Astrocyte of the spinal cord (primary cell): Measurements from ENCODE around the gene CDKN2AIP.
"Not testable (repeated sequence)": the region's sequence is repeated elsewhere in the genome, so short reads cannot be mapped to it uniquely, and the experiment has no call there.

Experiments
- DNase-seq: peaks from one replicate; pipeline ENCODE4 v3.0.0; 2011; ENCODE audit warnings: low read depth, low spot score
- H3K4me3 ChIP-seq: 2 replicates; pipeline ENCODE4 v1.5.1; 2011; ENCODE audit warnings: low read depth, mild to moderate bottlenecking, low read length, moderate library complexity
- in situ Hi-C: cut with HindIII; loops from 2 replicates; pipeline ENCODE4 v1.10.0; 2017; ENCODE audit warnings: low sequenced_read_pairs
- TF ChIP-seq, protein P1 (sequence below): IDR thresholded peaks from 2 replicates; pipeline ENCODE4 v1.5.1; 2012; ENCODE audit warnings: low read depth, mild to moderate bottlenecking, low read length, inconsistent platforms

The CDKN2AIP gene

DNA sequence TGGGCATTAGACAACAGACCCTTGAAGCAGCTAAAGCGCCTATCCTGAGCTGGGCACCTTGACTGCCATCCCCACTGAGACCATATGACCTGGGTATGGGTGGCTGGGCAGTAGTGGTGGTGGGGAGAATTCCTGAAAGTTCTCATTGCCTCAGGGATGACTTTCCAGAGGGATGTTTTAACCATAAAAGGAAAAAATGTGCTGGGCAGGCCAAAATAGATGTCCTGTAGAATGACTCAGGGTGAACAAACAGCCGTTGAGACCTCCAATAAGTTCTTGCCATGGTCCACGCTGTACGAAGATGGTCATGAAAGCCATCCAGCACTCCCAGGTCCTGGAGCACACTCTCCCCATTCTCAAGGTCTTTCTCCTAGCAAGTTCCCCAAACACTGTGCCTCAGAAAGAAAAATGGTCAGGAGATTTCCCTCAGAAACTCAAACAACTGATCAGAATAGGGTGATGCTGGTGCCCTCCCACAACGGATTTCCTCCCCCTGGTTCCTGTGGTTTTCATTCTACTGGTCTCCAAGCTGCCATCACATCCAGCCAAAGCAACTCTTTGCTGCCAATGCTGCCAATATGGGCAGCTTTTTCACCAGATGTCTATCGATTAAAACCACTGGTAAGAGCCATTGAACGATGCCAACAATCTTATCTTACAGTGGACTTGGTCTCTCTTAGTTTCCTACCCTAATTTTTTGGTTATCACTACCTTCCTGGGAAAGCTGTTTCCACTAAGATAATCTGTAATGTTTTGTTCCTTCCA lies 11.2 kb downstream of the CDKN2AIP start:
- in situ Hi-C loops = no loop called here
- TF ChIP-seq, protein P1, sequence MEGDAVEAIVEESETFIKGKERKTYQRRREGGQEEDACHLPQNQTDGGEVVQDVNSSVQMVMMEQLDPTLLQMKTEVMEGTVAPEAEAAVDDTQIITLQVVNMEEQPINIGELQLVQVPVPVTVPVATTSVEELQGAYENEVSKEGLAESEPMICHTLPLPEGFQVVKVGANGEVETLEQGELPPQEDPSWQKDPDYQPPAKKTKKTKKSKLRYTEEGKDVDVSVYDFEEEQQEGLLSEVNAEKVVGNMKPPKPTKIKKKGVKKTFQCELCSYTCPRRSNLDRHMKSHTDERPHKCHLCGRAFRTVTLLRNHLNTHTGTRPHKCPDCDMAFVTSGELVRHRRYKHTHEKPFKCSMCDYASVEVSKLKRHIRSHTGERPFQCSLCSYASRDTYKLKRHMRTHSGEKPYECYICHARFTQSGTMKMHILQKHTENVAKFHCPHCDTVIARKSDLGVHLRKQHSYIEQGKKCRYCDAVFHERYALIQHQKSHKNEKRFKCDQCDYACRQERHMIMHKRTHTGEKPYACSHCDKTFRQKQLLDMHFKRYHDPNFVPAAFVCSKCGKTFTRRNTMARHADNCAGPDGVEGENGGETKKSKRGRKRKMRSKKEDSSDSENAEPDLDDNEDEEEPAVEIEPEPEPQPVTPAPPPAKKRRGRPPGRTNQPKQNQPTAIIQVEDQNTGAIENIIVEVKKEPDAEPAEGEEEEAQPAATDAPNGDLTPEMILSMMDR = no peak
- no peak overlapping the region for H3K4me3 ChIP-seq
- no peak for DNase-seq

DNA sequence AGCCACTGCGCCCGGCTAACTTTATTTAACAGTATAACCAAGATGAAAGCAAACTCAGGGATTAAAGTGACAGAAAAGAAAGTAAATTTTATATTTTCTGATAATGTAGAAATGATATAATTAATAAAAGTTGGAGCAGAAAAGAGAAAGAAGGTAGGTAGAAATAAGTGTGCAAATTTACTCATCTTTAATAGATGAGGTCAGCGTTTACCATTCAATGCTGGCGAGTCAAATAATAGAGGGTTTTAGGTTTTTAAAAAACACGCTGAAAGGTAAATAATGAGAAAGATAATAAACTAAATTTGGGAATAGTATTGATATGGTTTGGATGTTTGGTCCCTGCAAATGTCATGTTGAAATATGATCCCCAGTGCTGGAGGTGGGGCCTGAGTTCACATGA lies 13.6 kb downstream of the CDKN2AIP start:
- TF ChIP-seq, protein P1 = no peak
- H3K4me3 ChIP-seq = no peak overlapping the region
- in situ Hi-C loops = no loop called here

DNA sequence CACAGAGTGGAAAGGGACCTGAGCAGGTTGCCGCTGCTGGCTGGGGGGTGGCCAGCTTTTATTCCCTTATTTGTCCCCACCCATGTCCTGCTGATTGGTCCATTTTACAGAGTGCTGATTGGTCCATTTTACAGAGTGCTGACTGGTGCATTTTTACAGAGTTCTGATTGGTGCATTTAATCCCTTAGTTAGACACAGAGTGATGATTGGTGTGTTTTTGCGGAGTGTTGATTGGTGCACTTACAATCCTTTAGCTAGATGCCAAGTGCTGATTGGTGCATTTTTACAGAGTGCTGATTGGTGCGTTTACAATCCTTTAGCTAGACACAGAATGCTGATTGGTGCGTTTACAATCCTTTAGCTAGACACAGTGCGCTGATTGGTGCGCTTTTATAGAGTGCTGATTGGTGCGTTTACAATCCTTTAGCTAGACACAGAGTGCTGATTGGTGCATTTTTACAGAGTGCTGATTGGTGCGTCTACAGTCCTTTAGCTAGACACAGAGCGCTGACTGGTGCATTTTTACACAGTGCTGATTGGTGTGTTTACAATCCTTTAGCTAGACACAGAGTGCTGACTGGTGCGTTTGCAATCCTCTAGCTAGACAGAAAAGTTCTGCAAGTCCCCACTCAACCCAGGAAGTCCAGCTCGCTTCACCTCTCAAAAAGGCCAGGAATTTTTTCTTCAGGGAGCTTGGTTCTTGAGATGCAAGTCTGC lies 19.6 kb downstream of the CDKN2AIP start:
- H3K4me3 ChIP-seq, in situ Hi-C loops, DNase-seq: not testable (repeated sequence)

More for the DNA sequence above, 13.6 kb downstream of the CDKN2AIP start:
- DNase-seq = no peak

DNA sequence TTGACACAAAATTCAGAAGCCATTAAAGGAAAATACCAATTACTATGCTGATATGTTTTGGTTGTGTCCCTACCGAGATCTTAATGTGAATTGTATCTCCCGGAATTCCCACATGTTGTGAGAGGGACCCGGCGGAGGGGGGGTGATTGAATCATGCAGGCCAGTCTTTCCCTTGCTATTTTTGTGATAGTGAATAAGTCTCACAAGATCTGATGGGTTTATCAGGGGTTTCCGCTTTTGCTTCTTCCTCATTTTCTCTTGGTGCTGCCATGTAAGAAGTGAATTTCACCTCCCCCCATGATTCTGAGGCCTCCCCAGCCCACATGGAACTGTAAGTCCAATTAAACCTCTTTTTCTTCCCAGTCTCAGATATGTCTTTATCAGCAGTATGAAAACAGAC lies 21.4 kb downstream of the CDKN2AIP start:
- H3K4me3 ChIP-seq, in situ Hi-C loops, DNase-seq: not testable (repeated sequence)

DNA sequence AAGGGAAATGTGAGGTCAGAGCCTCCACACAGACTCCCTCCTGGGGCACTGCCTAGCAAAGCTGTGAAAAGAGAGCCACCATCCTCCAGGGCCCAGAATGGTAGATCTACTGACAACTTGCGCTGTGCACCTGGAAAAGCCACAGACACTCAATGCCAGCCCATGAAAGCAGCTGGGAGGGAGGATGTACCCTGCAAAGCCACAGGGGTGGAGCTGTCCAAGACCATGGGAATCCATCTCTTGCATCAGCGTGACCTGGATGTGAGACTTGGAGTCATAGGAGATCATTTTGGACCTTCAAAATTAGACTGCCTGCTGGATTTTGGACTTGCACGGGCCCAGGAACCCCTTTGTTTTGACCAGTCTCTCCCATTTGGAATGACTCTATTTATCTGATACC lies 22.8 kb downstream of the CDKN2AIP start:
- H3K4me3 ChIP-seq = no peak overlapping the region
- in situ Hi-C loops = no loop called here
- no peak for DNase-seq
- TF ChIP-seq, protein P1 = no peak

DNA sequence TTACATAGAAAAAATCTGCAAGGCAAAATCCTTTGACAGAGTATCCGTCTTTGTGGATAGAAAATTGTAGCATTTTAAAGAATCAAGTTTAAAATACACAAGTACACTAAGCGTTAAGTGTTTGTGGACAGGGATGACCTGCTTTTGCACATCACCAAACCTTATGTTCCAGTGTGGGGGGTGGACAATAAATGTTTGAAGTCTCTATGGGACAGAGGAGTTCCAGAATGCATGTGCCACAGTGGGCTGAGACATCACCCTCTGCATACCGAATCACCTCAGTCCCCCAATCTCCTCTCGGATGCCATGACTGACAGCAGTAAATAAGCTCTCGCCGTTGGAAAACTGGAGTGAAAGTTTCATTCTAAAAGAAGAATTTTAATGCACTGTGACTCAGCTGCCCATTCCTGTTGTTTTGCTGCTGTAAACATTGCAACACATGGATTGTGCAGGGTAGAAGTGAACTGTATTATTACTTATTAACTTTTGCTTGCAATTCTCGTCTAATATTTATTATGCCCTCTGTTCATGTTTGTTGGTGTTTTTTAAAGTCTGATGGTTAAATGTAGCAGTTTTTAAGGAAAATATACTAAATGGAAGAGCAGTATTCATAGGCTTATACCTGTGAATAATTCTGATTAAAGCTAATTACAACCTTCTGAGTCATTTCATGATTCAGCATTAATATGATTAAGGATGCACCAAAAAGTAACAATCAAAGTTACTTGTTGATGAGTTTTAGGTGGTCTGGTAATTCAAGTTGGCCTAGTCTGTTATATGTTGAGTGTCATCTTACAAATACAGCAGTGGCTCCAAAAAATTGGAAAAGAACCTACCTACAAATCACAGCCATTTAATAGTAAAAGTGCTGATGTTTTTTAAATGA lies 24.0 kb downstream of the CDKN2AIP start:
- in situ Hi-C loops = no loop called here
- TF ChIP-seq, protein P1 = no peak

DNA sequence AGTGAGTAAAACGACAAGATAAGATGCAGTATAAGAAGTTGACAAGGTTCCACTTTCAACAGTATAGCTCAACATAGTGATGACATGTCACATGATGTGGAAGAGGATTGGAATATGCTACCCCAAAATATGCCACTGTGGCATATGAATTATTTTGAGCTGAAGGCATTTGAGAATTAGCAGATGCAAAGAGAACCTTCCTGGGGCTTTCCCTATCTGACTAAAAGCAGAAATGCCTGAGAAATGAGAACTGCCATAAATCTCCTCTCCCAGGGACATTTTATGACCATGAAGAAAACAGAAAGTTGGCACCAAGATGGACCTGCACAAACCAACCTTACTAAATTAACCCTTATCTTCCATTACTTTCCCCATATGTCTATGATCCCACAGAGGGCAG lies 24.8 kb downstream of the CDKN2AIP start:
- TF ChIP-seq, protein P1 = no peak
- in situ Hi-C loops = no loop called here
- no peak for DNase-seq
- H3K4me3 ChIP-seq = no peak overlapping the region

More for the DNA sequence above, 24.0 kb downstream of the CDKN2AIP start:
- no peak for DNase-seq
- H3K4me3 ChIP-seq = no peak overlapping the region
